Stimulated activated memory B cell treated with anti-CD40 and anti-IgM and Interleukin-4, amounts not matched to agents 10 μg/mL and 1 μg/mL and 100 μg/mL, for 72 hours (primary cell): ENCODE data around the gene MFRP.

Source experiments
- ATAC-seq: fragments of 150-1000 bp; cut with Tn5 transposase; 2 replicates; pipeline ENCODE4 v1.10.0; 2021
- H3K27ac Mint-ChIP-seq: one replicate; pipeline ENCODE4 v1.8.0; 2022; ENCODE audit warnings: mild to moderate bottlenecking, mixed read lengths
- H3K27me3 Mint-ChIP-seq: one replicate; pipeline ENCODE4 v1.8.0; 2022; ENCODE audit warnings: mixed read lengths
- H3K36me3 Mint-ChIP-seq: one replicate; pipeline ENCODE4 v1.8.0; 2022; ENCODE audit warnings: mixed read lengths
- H3K4me1 Mint-ChIP-seq: one replicate; pipeline ENCODE4 v1.8.0; 2022; ENCODE audit warnings: mixed read lengths
- H3K4me3 Mint-ChIP-seq: one replicate; pipeline ENCODE4 v1.8.0; 2022; ENCODE audit warnings: mild to moderate bottlenecking, moderate library complexity, mixed read lengths
- H3K9me3 Mint-ChIP-seq: one replicate; pipeline ENCODE4 v1.8.0; 2022; ENCODE audit warnings: mixed read lengths

Gene MFRP

DNA sequence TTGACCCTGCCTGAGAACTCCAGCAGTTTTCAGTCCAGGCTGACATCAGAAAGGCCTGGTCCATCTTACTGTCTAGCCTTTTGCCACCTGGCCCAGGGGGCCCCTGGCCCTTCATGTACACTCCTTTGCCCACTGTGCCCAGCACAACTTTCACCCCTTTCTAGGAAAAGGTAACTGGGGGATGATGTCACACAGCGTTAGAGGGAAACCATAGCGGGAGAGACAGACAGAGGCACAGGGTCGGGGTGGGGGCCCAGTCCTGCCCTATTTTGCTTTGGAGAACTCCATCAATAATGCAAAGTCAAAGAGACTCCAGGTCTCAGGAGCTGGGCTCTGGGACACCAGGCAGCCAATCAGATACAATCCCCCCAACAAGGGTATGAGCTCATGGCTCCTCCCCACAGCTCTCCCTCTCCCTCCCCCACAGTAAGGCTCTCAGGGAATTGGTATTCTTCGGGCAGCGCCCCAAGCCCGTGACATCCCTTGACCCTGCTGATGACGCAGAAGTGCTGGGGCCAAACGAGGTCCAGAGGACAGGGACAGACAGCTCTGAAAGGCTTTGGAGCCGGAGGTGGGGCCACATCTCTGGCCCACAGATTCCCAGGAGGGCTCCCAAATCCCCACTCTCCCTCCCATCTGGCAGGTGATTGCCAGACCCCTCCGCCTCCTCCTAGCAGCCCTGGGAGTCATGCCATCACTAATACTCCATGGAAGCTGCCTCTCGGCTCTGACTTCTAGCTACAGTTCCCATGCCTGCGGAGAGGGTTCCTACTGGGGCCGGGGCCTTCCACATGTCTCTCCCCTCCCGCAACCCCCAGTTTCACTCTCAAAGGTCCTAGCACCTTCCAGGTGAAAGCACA is 29.1 kb upstream of the MFRP start:
- Mint-ChIP-seq H3K4me1 (no peaks in the 10 kb centered on the region), H3K9me3 (no peaks in the 10 kb centered on the region), H3K27me3 (peaks cover 47% of the 10 kb centered on the region), H3K36me3 (no peaks in the 10 kb centered on the region), H3K4me3 (no peak overlapping the region), H3K27ac (no peak overlapping the region)
- no peak for ATAC-seq

- Mint-ChIP-seq H3K27me3 (peaks cover 55% of the 10 kb centered on the region), H3K4me1 (no peaks in the 10 kb centered on the region), H3K27ac (no peak overlapping the region), H3K36me3 (no peaks in the 10 kb centered on the region), H3K9me3 (no peaks in the 10 kb centered on the region), H3K4me3 (no peak overlapping the region)
- no peak for ATAC-seq
Measured at GRCh38 chr11:119374632-119375336, 28.3 kb upstream of the MFRP start.

- H3K9me3 Mint-ChIP-seq: no peaks in the 10 kb centered on the region
- no peaks in the 10 kb centered on the region for H3K36me3 Mint-ChIP-seq
- ATAC-seq: no peak
- H3K27ac Mint-ChIP-seq: no peak overlapping the region
- no peak overlapping the region for H3K4me3 Mint-ChIP-seq
- peaks cover 62% of the 10 kb centered on the region for H3K27me3 Mint-ChIP-seq
- no peaks in the 10 kb centered on the region for H3K4me1 Mint-ChIP-seq
Measured at GRCh38 chr11:119373921-119374631, 27.6 kb upstream of the MFRP start.

DNA sequence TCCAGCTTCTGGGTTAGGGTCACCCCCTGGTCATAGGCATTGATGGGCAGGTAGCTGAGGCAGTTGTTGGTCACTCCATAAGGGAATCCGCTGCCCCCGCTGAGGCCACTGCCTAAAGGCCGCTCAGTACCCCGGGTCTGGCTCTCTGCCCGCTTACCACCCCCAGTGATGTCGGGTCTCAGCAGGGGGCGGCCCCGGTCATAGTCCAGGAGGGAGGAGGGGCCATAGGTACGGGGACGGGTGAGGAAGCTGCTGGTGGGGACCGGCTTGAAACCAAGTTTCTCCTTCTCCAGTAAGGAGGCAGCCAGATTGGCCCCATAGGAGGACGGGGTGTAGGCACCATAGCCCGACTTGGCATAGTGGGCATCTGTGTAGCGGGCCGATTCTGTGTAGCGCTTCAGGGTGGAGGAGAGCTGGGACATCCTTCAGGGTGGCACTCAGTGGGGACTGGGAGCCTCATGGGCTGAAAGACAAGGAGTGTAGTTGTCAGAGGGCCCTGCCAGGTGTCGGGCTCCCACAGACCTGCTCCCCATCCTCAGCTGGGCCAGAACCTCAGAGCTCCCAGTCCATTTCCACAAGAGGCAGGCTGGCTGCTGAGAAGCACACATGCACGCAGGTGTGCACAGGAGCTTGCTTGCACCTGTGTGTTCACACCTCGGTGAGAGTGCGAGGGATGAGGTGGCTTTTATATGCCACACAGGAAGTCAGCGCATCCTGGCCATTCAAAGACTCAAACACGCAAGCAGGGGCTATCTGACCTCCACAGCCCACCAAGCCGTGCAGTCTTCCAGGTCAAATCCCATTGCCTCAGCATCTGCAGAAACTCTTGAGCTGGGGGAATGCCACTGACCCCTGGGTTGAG is 26.8 kb upstream of the MFRP start:
- H3K4me1 Mint-ChIP-seq: no peaks in the 10 kb centered on the region
- no peaks in the 10 kb centered on the region for H3K9me3 Mint-ChIP-seq
- no peaks in the 10 kb centered on the region for H3K36me3 Mint-ChIP-seq
- no peak overlapping the region for H3K27ac Mint-ChIP-seq
- peaks cover 70% of the 10 kb centered on the region for H3K27me3 Mint-ChIP-seq
- no peak overlapping the region for H3K4me3 Mint-ChIP-seq
- no peak for ATAC-seq

- H3K4me1 Mint-ChIP-seq: no peaks in the 10 kb centered on the region
- H3K36me3 Mint-ChIP-seq: no peaks in the 10 kb centered on the region
- H3K9me3 Mint-ChIP-seq: no peaks in the 10 kb centered on the region
- H3K27me3 Mint-ChIP-seq: peaks cover 78% of the 10 kb centered on the region
- H3K27ac Mint-ChIP-seq: no peak overlapping the region
- no peak overlapping the region for H3K4me3 Mint-ChIP-seq
- no peak for ATAC-seq
Measured at GRCh38 chr11:119372260-119373058, 26.0 kb upstream of the MFRP start.

DNA sequence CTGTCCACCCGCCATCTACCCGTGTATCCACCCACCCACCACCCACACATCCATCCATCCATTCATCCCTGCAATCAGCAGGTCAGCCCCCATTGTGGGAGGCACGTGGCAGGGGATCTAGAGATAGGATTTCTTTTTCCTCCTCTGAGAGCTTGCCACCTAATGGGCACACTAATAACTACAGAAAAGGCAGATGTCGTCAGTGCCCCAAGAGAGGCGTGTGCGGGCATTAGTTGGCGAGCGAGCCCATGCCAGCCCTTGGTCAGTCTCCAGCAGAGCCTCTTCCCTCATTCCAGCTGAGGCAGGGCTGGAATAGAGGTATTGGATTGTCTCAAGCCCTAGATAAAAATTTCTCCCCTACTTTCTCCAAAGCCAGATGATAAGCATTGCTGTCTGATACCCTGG is 25.3 kb upstream of the MFRP start:
- H3K27me3 Mint-ChIP-seq: peaks cover 84% of the 10 kb centered on the region
- H3K9me3 Mint-ChIP-seq: no peaks in the 10 kb centered on the region
- H3K4me3 Mint-ChIP-seq: no peak overlapping the region
- no peaks in the 10 kb centered on the region for H3K36me3 Mint-ChIP-seq
- no peak for ATAC-seq
- no peaks in the 10 kb centered on the region for H3K4me1 Mint-ChIP-seq
- H3K27ac Mint-ChIP-seq: no peak overlapping the region

DNA sequence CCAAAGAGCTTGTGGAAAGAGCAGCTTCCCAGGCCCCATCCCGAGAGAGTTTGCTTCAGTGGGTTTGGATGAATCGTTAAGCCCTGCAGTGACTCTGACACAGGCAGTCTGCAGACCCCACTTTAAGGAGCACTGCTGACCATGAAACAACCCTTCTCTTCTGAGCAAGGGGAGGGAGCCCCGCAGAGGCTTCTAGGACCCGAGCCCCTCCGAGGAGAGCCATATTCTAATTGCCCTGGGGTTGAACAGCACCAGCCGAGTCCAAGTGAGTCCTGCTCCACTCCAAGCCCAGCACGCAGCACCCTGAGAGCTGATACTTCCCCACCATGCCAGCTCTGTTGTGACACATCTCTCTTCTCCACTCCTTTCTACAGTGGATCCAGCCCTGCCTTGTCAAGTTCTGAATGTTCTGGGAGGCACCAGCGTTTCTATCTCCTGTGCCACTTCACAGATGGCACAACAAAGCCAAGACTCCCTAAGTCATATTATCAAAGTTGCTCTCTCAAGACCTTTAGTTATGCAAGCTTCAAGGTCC is 24.6 kb upstream of the MFRP start:
- H3K27ac Mint-ChIP-seq: no peak overlapping the region
- H3K4me3 Mint-ChIP-seq: no peak overlapping the region
- no peaks in the 10 kb centered on the region for H3K9me3 Mint-ChIP-seq
- H3K4me1 Mint-ChIP-seq: no peaks in the 10 kb centered on the region
- ATAC-seq: no peak
- H3K36me3 Mint-ChIP-seq: no peaks in the 10 kb centered on the region
- H3K27me3 Mint-ChIP-seq: peaks cover 84% of the 10 kb centered on the region

- no peaks in the 10 kb centered on the region for H3K9me3 Mint-ChIP-seq
- no peak overlapping the region for H3K27ac Mint-ChIP-seq
- no peak for ATAC-seq
Measured at GRCh38 chr11:119370486-119371046, 24.1 kb upstream of the MFRP start.

DNA sequence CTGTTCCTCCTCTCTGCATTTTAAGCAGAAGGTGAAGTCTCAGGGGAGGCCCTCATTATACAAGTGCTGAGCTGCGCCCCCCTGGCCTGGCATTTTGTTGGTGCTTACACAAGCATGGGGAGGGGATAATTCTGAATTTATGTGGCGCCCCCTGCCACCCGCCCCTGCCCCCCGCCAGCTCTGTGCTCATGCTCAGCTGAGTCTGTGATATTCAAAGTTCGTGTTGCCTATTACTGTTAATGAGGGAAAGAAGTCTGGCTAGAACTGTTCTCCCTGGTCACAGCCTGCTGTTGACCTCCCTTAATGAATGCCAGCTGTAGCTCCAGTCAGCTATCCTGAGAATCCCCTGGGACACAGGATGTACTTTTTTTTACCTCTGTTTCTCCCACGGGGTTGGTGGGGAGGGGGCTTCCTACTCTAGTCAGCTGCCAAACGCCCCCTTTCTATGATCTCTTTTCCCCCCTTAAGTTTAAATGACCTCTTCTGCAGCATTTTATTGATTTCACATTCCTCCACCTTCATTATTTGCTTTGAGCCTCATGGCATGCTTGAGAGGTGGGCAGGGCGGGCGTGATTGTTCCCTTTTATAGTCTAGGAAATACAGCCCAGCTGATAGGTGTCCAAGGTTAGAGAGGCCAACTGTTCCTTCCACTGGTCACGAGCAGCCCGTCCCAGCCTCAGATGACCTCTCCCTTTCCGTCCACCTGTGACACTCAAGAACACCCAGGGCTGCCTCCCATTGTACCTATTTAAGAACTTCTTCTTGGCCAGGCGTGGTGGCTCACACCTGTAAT is 22.8 kb upstream of the MFRP start:
- Mint-ChIP-seq H3K27me3 (peaks cover 93% of the 10 kb centered on the region), H3K4me3 (no peak overlapping the region)

More at GRCh38 chr11:119370486-119371046, 24.1 kb upstream of the MFRP start:
- H3K27me3 Mint-ChIP-seq: peaks cover 84% of the 10 kb centered on the region
- H3K36me3 Mint-ChIP-seq: no peaks in the 10 kb centered on the region
- no peak overlapping the region for H3K4me3 Mint-ChIP-seq
- H3K4me1 Mint-ChIP-seq: no peaks in the 10 kb centered on the region

GRCh38 chr11:119368121-119369034 is 21.9 kb upstream of the MFRP start:
- no peak overlapping the region for H3K27ac Mint-ChIP-seq
- no peak for ATAC-seq
- peaks cover 9% of the 10 kb centered on the region for H3K4me1 Mint-ChIP-seq
- H3K36me3 Mint-ChIP-seq: no peaks in the 10 kb centered on the region
- no peak overlapping the region for H3K4me3 Mint-ChIP-seq
- H3K27me3 Mint-ChIP-seq: peaks cover 96% of the 10 kb centered on the region
- H3K9me3 Mint-ChIP-seq: no peaks in the 10 kb centered on the region

More for the DNA sequence above, 22.8 kb upstream of the MFRP start:
- Mint-ChIP-seq H3K36me3 (no peaks in the 10 kb centered on the region), H3K9me3 (no peaks in the 10 kb centered on the region), H3K27ac (no peak overlapping the region), H3K4me1 (peaks cover 6% of the 10 kb centered on the region)
- ATAC-seq: no peak

- Mint-ChIP-seq H3K27ac (no peak overlapping the region), H3K4me1 (peaks cover 13% of the 10 kb centered on the region), H3K36me3 (no peaks in the 10 kb centered on the region), H3K4me3 (no peak overlapping the region), H3K9me3 (no peaks in the 10 kb centered on the region), H3K27me3 (peaks cover 96% of the 10 kb centered on the region)
- ATAC-seq: no peak
Measured at GRCh38 chr11:119367661-119368120, 21.2 kb upstream of the MFRP start.
